Measurements from ENCODE around the gene SPINK2.
A peak's percentile ranks its signal among the peaks of the same experiment; 100 is the strongest.

The SPINK2 gene, protein sequence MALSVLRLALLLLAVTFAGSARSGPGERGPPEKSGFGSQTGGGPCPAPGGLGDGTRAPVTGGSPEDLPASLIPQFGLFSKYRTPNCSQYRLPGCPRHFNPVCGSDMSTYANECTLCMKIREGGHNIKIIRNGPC

DNA sequence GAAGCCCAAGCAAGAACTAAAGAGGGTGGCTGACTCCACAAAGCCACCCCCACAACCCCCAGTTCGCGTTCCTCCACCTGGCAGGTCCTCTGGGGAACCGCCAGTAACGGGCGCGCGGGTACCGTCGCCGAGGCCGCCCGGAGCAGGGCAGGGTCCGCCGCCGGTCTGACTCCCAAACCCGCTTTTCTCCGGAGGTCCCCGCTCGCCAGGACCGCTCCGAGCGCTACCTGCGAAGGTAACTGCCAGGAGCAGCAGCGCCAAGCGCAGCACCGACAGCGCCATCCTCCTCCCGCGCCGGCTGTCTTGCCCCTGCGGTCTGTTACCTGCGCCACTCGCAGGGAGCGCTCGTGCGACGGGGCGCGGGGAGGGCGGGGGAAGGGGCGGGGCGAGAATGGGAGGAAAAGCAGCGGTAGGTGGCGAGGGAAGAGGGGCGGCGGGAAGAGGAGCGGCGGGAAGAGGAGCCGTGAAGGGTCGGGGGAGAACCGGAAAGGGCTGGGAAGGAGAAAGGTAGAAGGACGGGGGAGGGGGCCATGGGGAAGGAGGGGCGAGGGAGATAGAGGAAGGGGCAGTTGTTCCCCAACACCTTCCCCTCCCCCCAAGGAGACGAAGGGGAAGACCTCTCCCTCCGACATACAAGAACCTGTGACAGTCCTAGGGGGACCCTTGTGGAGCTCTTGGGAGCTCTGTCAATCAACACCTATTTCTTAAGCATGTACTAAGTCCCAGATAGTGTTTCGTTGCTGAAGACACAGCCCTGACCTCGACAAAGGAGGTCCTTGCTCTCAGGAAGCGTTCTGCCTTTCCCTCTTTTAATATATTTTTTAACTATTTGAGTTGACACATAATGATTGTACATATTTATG is at the start of gene SPINK2:
Gene SPINK2, minus strand, starts transcription at position 321 of the 863 bp plus-strand sequence. Its CDS starts 39 bp downstream, at position 282.
- peak; percentile 59 for DNase-seq

DNA sequence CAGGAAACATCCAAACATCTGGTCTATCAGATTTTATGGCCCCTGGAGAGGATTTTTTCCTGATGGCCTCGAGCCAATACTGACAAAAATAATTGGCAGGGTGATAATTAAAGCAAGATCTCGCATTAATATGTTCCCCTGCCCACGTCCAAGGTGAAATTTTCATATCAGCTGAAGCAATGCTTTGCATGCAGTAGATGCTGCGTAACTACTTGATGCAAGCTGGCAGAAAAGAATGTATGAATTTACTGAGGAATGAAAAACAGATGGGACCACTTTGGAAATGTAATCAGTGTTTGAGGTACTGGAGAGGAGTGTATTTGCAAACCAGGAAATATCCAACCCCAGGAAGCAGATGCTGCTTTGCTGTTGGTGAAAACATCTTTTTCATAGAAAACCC is 49.4 kb upstream of the SPINK2 start:
- peak; percentile 44 for DNase-seq

DNA sequence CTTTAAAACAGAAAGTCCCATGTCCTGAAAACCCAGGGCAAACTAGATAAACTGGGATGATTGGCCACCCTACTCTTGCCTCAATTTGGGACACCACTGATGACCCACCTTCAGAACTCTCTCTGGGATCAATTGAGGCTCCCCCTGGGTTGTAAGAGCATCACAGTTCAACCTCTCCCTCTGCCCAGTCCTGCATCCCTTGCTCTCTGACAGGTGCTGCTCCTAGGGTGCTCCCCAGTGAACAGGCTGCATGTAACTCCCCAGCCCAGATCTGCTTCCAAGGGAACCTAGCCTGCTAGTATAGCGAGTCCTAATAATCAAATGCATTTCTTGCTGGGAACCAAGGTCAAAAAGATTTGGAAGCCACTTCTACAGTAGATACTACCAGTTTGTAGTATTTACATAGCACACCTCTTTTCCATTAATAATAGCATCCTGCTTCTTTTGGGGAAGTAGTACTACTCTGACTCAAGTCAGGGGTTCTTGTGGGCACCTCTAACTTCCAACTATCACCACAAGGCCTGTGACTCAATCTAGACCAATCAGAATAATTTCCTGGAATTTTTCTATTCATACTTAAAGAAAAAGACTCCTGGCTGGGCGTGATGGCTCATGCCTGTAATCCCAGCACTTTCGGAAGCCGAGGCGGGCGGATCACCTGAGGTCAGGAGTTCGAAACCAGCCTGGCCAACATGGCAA is 42.1 kb upstream of the SPINK2 start:
- DNase-seq = no peak

DNA sequence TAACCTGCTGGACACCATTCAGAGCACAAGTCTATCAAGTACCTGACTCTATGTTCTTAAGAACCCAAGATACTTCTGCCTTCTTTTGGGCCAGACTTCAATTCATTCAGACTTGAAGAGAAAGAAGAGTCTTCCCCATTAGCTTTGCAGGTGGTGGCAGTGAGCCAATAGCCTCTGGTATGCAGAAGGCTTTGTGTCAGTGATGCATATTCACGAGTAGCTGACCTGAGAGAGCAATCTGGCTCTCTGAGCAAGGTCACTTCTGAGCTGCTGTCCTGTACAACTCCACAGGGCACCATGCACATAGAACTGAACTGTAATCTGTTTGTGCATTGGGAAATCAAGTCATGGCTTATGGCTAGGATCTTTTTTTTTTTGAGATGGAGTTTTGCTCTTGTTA is 39.9 kb upstream of the SPINK2 start:
- DNase-seq = no peak

DNA sequence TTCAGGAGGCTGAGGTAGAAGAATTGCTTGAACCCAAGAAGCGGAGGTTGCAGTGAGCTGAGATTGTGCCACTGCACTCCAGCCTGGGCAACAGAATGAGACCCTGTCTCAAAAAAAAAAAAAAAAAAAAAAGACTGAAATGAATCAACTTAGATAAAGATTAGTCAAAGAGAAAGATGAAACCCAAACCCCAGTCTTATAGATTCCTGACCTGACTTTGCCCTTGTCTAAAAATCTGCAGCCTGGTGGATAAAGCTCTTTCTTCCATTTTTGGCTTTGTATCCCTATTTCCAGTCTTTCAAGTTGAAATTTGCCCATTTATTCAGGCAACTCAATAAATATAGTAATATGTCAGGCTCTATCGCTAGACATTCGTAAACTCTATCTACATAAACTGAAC is 39.3 kb upstream of the SPINK2 start:
- DNase-seq = no peak

DNA sequence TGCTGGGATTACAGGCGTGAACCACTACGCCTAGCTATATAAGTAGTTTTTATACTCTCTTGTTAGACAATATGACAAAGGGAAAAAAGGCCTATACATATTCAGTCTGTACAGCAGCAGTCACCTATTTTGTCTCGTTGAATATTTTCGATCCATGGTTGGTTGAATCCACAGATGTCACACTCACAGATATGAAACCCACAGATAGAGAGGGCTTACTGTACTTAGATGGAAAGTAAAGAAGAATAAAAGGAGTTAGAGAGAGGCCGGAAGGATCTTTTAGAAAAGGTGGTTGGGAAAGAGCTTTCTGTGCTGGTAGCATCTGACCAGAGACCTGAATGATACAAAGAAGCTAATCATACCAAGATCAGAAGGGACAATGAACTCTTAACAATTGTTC is 38.3 kb upstream of the SPINK2 start:
- no peak for DNase-seq

DNA sequence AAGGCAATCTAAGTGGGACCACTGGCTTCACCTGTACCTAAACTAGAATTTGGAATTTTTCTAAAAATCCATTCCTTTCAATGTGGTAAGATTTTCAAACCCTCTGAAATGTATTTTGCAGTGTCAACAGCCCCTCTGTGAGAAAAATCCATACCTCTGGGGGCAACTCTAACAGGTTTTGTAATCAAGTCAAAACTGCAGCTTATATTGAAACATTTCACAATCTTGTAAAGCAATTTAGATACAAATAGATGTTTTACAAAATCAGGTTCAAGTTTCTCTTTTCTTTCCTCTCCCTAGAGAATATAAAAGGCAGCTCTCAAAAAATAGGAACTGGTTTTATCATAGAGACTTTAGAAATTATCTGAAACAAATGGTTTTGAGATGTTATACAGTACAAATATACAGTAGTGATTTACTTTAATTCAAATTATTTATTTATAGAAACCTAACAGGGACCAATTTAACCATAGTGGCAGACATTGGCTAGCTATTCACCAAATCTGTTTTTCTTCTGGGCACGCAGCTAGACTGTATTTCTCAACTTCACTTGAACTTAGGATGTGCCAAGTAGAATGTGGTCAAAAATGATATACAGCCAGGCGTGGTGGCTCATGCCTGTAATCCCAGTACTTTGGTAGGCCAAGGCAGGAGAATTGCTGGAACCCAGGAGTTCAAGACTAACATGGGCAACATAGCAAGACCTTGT is 36.3 kb upstream of the SPINK2 start:
- no peak for DNase-seq

DNA sequence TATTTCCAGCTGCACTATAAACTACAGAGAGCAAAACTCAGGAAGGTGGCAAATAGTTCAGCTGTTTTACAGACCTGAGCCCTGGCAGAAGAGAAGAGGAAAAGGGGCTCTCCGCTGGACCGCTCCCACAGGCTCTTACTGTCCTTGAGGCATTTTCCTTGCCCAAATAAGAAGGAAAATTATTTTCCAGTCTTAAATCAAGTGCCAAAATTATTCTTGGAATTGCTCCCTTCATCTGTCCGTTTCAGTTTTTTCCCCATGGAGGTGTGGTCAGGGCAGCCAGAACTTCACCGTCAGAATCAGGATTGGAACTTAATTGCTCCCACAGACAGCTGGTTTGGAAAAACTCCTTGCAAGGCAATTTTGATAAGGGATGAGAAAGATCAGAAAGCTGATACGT is 35.2 kb upstream of the SPINK2 start:
- DNase-seq = no peak

DNA sequence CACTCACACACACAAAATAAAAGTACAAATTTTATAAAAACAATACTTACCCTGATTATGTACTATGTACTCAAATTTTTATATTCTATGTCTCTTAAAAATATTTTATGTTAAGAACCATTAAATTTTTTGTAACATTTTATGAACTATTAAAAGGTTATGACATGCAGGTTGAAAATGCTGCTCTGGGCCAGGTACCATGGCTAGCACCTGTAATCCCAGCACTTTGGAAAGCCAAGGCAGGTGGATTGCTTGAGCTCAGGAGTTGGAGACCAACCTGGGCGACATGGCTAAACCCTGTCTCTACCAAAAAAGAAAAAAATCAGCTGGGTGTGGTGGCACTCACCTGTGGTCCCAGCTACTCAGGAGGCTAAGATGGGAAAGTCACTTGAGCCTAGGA is 29.4 kb upstream of the SPINK2 start:
- no peak for DNase-seq

DNA sequence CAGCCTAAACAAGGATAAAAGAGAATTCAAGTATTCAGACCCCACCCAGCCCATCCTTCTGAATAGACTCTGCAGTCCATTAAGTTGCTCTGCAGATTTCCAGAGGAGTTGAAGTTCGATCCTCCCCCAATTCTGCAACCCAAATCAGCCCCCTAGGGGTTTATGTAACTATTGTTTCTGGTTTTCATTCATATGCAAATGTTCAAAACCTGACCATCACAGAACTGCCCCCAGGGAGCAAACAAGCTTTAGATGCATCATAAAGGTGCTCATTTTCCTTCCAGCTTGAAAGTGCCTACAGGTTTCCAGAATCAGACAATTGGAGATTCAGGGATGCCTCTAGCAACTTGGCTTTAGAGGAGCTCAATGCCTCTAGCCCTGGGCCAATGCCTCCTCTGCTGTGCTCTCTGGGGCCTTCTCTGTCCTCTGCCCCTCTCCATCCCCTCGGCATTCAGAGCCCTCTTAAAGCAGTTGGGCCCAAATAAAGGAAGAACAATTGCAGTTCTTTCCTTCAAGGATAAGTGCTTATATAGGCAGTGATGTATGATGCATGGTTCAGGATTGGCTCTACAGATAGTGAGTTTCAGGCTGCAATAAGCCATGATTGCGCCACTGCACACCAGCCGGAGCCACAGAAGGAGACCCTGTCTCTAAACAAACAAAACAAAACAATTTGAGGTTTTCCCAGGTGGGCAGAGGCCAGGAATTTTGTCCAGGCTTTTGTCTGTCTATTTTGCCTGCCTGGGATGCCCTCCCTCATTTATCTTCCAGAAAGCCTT is 23.5 kb upstream of the SPINK2 start:
- DNase-seq = no peak

DNA sequence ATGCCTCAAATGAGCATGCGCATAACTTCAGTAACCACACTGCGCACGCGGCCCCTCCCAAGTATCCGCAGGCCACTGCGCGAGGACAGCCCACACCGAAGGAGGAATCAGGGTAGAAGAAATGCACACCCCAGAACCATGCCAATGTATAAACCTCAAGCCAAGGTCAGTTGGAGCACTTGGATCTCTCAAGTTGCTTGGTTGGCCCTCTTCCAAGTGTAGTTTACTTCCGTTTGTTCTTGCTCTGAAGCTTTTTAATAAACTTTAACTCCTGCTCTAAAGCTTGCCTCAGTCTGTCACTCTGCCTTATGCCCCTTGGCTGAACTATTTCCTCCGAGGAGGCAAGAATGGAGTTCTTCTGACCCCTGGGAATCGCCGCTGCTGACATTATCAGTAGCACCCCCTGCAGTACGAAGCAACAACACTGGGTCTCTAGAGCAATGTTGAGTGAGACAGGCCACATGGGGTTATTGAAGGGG is 22.0 kb upstream of the SPINK2 start:
- DNase-seq = no peak

DNA sequence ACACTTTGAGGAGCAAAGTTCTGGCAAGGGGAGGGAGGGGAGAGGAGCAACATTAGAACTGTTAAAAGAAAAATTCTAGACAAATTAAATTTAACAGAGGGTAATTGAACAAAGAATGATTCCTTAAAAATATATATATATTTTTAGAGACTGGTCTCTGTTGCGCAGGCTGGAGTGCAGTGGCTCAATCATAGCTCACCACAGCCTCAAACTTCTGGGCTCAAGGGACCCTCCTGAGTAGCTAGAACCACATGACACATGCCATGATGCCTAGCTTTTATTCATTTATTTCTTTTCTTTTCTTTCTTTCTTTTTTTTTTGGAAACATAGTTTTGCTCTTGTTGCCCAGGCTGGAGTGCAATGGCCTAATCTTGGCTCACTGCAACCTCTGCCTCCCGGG is 19.1 kb upstream of the SPINK2 start:
- DNase-seq = no peak

DNA sequence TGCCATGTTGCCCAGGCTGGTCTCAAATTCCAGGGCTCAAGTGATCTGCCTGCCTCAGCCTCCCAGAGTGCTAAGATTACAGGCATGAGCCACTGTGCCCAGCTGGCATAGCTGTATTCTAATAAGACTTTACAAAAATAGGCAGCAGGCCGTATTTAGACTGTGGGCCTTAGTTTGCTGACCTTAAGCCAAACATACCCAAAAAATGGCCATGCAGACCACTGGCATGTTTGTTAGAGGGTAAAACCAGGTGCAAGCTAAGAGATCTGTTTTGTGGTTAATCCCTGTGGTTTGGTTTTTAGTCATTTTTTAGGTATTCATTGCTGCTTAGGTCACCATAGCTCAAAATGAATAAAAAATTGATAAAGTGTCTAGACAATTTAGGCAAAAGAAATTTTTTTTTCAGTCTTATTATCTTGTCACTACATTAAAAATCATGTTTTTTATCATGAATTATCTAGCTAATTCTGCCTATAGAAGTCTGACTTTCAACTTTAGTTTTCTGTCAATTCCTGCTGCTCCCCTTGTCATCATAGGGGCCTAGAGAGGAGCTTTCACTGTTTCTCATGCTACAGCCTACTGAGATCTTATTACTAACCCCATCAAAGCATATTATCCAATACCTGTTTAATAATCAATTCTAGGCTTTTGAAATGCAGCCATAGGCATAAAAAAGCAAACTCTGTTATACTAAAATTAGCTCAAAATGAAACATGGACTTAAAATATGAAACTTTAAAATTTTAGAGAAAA is 7.5 kb upstream of the SPINK2 start:
- DNase-seq = no peak

DNA sequence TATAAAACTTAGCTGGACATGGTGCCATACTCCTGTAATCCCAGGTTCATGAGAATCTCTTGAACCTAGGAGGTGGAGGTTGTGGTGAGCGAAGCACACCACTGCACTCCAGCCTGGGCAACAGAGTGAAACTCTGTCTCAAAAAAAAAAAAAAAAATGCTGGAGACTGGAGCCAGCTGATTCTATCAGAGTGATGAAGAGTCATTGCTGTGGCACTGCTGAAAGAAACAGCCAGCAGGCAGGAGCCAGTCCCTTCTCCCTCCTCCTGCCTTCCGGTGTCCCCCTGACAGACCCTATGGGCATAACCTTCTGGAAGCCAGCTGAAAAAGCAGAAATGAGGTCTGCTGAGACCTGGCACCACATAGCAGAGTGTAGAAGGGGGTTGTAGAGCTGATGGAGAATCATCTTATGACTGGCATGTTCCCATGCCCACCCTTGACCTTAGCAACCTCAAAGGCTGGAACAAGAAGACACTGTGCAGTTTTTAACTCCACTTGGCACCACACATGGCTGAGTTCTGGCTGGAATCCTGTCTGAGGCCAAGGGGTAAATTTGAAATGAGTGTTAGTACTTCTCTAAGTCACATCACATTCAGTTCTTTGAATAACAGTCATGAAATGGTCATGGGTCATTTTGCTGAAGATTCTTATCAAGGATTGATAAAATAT is 2.6 kb upstream of the SPINK2 start:
- DNase-seq = no peak

DNA sequence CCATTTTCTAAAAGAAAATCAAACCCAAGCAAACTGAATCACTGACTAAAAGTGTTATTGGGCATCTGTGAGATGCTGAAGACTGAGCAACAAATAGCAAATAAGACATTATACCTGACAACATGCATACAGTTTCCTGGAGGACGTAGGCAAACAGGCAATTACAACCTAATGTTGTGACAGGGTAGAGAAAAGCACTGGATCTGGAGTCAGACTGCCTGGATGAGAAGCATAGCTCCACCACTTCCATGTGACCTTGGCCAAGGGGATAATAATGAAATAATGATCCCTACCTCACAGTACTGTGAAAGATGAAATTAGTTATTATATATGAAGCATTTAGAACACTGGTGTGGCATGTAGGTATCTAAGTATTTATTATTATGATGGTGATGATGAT is 2.7 kb downstream of the SPINK2 start:
- DNase-seq = no peak

DNA sequence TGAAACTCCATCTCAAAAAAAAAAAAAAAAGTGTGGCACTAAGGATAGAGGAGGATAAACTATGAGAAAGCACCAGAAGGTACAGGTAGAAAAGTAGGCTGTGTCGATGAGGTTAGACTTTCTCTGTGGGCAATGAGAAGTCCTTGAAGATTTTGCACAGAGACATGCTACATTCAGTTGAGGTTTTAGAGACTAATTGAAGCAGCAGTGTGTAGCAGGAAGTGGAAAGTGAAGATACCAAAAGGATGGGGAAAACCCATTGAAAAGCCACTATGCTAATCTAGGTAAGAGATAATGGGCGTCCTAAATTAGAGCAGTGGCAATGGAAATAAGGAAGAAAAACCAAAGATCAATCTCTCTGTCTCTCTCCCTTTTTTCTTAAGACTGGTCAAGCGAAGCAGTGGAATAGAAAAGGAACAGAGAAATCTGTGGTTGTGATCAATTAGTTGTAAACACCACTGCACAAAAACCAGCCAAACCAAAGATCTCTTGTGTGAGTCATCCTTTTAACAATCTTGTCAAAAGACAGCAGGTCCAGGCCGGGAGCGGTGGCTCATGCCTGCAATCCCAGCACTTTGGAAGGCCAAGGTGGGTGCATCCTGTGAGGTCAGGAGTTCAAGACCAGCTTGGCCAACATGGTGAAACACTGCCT is 3.5 kb downstream of the SPINK2 start:
- DNase-seq = no peak

DNA sequence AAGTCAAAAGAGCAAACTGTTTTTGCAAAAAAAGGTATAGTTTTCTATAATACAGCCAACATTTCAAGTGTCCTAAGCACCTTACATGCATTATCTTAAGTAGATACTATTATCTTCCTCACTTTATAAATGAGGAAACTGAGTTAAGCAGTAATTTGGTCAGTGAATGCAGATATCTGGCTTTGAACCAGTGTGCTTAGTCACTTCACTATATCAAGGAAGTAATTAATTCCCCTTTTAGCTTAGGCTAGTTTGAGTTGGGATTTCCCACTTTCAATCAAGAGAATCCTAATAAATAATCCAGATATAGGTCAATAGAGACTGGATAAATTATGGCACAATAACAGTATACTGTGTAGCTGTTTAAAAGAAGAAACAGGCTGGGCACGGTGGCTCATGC is 14.8 kb downstream of the SPINK2 start:
- DNase-seq = no peak

DNA sequence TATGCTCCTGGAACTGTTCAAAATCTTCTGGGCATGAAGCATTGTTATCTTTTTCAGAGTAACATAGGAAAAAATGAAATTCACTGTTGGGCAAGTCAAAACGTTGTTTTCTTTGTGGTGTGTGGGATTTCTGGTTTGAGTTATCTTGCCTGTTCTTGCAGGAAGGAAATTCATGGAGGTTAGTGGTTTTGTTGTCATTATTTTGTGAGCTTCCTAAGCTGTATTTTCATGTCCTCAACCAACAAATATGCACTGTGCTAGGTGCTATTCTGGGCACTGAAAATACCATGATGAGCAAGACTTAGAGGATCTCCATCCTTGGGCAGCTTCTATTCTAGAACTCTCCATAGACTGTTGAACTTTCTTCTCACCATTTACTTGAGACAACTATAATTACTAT is 16.9 kb downstream of the SPINK2 start:
- no peak for DNase-seq

DNA sequence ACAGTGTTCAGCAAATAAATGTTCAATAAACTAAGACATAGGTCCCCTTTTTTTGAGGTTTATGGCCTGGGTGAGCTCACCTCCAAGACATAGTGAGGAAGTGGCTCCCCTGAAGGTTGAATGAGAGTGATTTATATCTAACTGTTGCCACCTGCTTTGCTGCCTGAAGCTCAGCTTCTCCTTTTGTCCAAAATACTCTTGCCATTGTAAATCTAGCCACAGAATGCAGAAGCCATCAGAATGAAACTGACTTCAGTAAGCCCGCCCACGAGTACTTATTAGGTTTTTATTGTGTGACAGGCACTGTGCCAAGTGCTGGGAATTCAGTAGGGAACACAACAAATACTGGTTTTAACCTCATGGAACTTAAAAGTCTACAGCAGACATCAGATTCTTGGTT is 18.0 kb downstream of the SPINK2 start:
- DNase-seq = no peak
